Activated CD4-positive, alpha-beta T cell treated with anti-CD3 and anti-CD28 coated beads, Interleukin-2, amount 10 ng/mL, durations not matched to agents 7 days and 5 days (primary cell): ENCODE results near the gene BICRAL. TPM values are rescaled to one million over a fixed set of nuclear protein-coding genes. Genes with fewer than 3 reads are reported as not detected.

Source experiments
- CTCF ChIA-PET: fragments of 350-600 bp; sonication (Branson Sonifier 250); formaldehyde crosslinking; loops from one replicate; lab custom pipeline; 2021; ENCODE audit warnings: antibody characterized with exemption; lab: Charles Lee
- POLR2A ChIA-PET: fragments of 350-600 bp; sonication (Branson Sonifier 250); formaldehyde crosslinking; loops from one replicate; lab custom pipeline; 2021; ENCODE audit warnings: antibody characterized with exemption; lab: Charles Lee
- DNase-seq: peaks from one replicate; pipeline ENCODE4 v3.0.0-alpha.2; 2020
- H3K27ac Mint-ChIP-seq: one replicate; pipeline ENCODE4 v1.8.0; 2021; ENCODE audit warnings: mild to moderate bottlenecking, moderate library complexity, mixed read lengths
- H3K27me3 Mint-ChIP-seq: one replicate; pipeline ENCODE4 v1.8.0; 2021; ENCODE audit warnings: mixed read lengths
- H3K36me3 Mint-ChIP-seq: one replicate; pipeline ENCODE4 v1.8.0; 2021; ENCODE audit warnings: low read depth, mixed read lengths
- H3K4me1 Mint-ChIP-seq: one replicate; pipeline ENCODE4 v1.8.0; 2021; ENCODE audit warnings: mixed read lengths
- H3K4me3 Mint-ChIP-seq: one replicate; pipeline ENCODE4 v1.8.0; 2021; ENCODE audit warnings: mild to moderate bottlenecking, moderate library complexity, mixed read lengths
- H3K9me3 Mint-ChIP-seq: one replicate; pipeline ENCODE4 v1.8.0; 2021; ENCODE audit warnings: mixed read lengths
- total RNA-seq, 2 experiments: library from RNA; stranded (reverse); gene quantifications; one replicate each; pipeline ENCODE4 v1.2.3, GENCODE V29; 2021

Gene BICRAL
- total RNA-seq, 2 experiments from 2014 or later = 23.4 to 27.8 TPM

DNA sequence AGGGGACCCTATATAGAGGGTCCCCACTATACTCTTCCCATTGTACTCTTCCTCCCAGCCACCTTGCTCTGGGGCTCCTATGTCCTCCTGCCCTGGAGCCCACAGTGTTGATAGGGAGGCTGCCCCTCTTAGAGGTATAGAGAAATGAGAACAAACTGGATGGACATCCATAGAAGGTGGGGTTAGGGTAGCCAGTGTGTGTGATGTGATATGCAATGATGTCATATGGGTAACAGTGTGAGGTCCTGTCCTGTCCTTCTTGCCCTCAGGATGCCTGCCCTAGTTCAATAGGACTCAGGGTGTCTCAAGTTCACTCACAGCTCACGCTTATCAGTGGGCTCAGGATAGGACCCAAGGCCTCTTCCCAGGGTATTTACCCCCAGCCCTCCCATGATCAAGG is 134.4 kb downstream of the BICRAL start:
- Mint-ChIP-seq H3K27me3 (peaks cover 3% of the 10 kb centered on the region), H3K4me3 (no peak overlapping the region), H3K36me3 (no peaks in the 10 kb centered on the region), H3K9me3 (no peaks in the 10 kb centered on the region), H3K4me1 (peaks cover 1% of the 10 kb centered on the region), H3K27ac (no peak overlapping the region)
- CTCF ChIA-PET = no interaction called here
- POLR2A ChIA-PET = no interaction called here
- DNase-seq = no peak

Other genes starting within 250 kb of the BICRAL start
- gene UBR2, start 218.0 kb upstream of the BICRAL start, total RNA-seq = 10 to 100 TPM; 30.2 to 32.1 TPM
- gene PRPH2, start 59.5 kb upstream of the BICRAL start, total RNA-seq = not detected
- 10 to 100 TPM; 37.1 to 38.6 TPM for gene TBCC, start 35.9 kb upstream of the BICRAL start, total RNA-seq
- 10 to 100 TPM; 68.7 to 74.0 TPM for gene RPL7L1, start 97.6 kb downstream of the BICRAL start, total RNA-seq
- not detected for gene PTCRA, start 134.0 kb downstream of the BICRAL start, total RNA-seq
- gene CNPY3, start 147.4 kb downstream of the BICRAL start, total RNA-seq = 10 to 100 TPM; 69.7 to 75.0 TPM
- gene GNMT, start 178.7 kb downstream of the BICRAL start, total RNA-seq = 1 to 10 TPM; 1.1 to 1.3 TPM
- 10 to 100 TPM; 18.7 to 21.3 TPM for gene PEX6, start 197.1 kb downstream of the BICRAL start, total RNA-seq
- gene PPP2R5D, start 202.5 kb downstream of the BICRAL start, total RNA-seq = 10 to 100 TPM; 62.0 to 68.1 TPM
- 10 to 100 TPM; 58.9 to 70.1 TPM for gene MEA1, start 231.9 kb downstream of the BICRAL start, total RNA-seq
- 10 to 100 TPM; 64.7 to 74.2 TPM for gene KLHDC3, start 232.2 kb downstream of the BICRAL start, total RNA-seq
- gene RRP36, start 239.6 kb downstream of the BICRAL start, total RNA-seq = 10 to 100 TPM; 65.3 to 68.4 TPM